ENCODE measurements around the gene ERRFI1. TPM values are rescaled to one million over a fixed set of nuclear protein-coding genes. Genes with fewer than 3 reads are reported as not detected.
"Not testable (repeated sequence)": the region's sequence is repeated elsewhere in the genome, so short reads cannot be mapped to it uniquely, and the experiment has no call there.

Gene ERRFI1
- total RNA-seq, 5 donors from 2014 or later (not counting 1 experiment from before 2014, with no cell fraction given), result 1.5 to 3.8 (median 2.2) TPM

DNA sequence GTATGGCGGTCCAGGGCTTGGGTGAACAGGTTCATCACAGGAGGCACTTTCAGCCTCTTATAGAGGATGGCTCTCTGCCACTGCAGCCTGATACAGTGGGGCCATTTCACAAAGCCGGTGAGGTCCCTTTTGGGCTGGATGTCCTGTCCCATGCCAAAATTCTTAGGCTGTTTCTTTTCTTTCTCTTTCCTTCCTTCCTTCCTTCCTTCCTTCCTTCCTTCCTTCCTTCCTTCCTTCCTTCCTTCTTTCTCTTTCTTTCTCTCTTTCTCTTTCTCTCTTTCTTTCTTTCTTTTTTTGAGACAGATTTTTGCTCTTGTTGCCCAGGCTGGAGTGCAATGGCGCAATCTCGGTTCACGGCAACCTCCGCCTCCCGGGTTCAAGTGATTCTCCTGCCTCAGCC lies 31.7 kb upstream of the ERRFI1 start:
- 92% methylated on average over 2 of the region's 7 CpGs for WGBS (ENCODE audit: insufficient coverage)
- POLR2A ChIA-PET; H3K27ac Mint-ChIP-seq; H3K9me3 Mint-ChIP-seq; H3K36me3 Mint-ChIP-seq; H3K27me3 Mint-ChIP-seq; H3K9me3 ChIP-seq; DNase-seq; H3K4me1 ChIP-seq (ENCODE audit: control insufficient read depth in 1 of 2, extremely low read depth in 1 of 2, insufficient read depth in 2 of 2, low read length in 2 of 2); H3K4me1 Mint-ChIP-seq; CTCF ChIA-PET; H3K36me3 ChIP-seq (ENCODE audit: control insufficient read depth in 2 of 2, extremely low read depth in 1 of 2, insufficient read depth in 1 of 2, low read length in 1 of 2); H3K4me3 Mint-ChIP-seq; H3K27ac ChIP-seq (ENCODE audit: low read length); H3K4me3 ChIP-seq (ENCODE audit: control insufficient read depth in 1 of 2, extremely low read depth in 1 of 2, low read length in 1 of 2); ATAC-seq (replicated peaks in 1 of 4): not testable (repeated sequence)
- H3K27me3 ChIP-seq (replicated peaks in 1 of 2; ENCODE audit: control insufficient read depth in 2 of 2, extremely low read depth in 1 of 2, insufficient read depth in 2 of 2, low read length in 1 of 2), result peaks cover 2 to 15% of the 10 kb centered on the region in 2 experiments

DNA sequence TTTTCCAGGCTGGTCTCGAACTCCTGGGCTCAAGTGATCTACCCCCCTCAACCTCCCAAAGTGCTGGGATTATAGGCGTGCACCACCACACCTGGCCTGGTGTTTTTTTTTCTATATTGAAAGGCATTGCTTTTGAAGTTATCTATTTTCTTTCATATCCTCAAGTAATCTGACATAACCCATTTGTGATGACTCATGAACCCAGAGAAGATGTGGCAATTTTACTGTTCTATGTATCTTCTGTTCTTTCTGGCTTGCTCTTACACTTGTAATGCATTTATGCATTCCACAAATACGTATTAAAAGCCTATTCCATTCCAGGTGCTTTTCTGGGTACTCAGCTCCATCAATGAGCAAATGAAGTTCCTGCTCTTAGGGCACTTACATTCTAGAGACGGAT lies 29.9 kb upstream of the ERRFI1 start:
- DNase-seq, result no peak
- Histone ChIP-seq H3K4me1 (ENCODE audit: control insufficient read depth in 1 of 2, extremely low read depth in 1 of 2, insufficient read depth in 2 of 2, low read length in 2 of 2) (no peaks in the 10 kb centered on the region), H3K9me3 (no peaks in the 10 kb centered on the region), H3K4me3 (ENCODE audit: control insufficient read depth in 1 of 2, extremely low read depth in 1 of 2, low read length in 1 of 2) (no peak overlapping the region), H3K27me3 (replicated peaks in 1 of 2; ENCODE audit: control insufficient read depth in 2 of 2, extremely low read depth in 1 of 2, insufficient read depth in 2 of 2, low read length in 1 of 2) (peaks cover 2 to 9% of the 10 kb centered on the region in 2 experiments), H3K36me3 (ENCODE audit: control insufficient read depth in 2 of 2, extremely low read depth in 1 of 2, insufficient read depth in 1 of 2, low read length in 1 of 2) (no peaks in the 10 kb centered on the region), H3K27ac (ENCODE audit: low read length) (no peak overlapping the region)
- ATAC-seq (replicated peaks in 1 of 4), result no peak
- no peaks in the 10 kb centered on the region for H3K36me3 Mint-ChIP-seq
- no CpG with 5 or more reads among the region's 4 CpGs for WGBS (ENCODE audit: insufficient coverage)
- H3K27ac Mint-ChIP-seq, result no peak overlapping the region
- no peaks in the 10 kb centered on the region for H3K4me1 Mint-ChIP-seq
- H3K27me3 Mint-ChIP-seq, result peaks cover 0 to 2% of the 10 kb centered on the region in 2 donors
- POLR2A ChIA-PET, result interaction anchor here (0.6 to 0.7 kb wide), 2 partner anchors 36 to 1312 kb away, joined by 7 to 20 read pairs; no protein-coding TSS in a partner anchor
- H3K4me3 Mint-ChIP-seq, result no peak overlapping the region
- H3K9me3 Mint-ChIP-seq, result no peaks in the 10 kb centered on the region
- CTCF ChIA-PET, result interaction anchor here in 1 of 2 donors (0.6 kb wide), 1 partner anchor 28 kb away, joined by 5 read pairs; no protein-coding TSS in a partner anchor

DNA sequence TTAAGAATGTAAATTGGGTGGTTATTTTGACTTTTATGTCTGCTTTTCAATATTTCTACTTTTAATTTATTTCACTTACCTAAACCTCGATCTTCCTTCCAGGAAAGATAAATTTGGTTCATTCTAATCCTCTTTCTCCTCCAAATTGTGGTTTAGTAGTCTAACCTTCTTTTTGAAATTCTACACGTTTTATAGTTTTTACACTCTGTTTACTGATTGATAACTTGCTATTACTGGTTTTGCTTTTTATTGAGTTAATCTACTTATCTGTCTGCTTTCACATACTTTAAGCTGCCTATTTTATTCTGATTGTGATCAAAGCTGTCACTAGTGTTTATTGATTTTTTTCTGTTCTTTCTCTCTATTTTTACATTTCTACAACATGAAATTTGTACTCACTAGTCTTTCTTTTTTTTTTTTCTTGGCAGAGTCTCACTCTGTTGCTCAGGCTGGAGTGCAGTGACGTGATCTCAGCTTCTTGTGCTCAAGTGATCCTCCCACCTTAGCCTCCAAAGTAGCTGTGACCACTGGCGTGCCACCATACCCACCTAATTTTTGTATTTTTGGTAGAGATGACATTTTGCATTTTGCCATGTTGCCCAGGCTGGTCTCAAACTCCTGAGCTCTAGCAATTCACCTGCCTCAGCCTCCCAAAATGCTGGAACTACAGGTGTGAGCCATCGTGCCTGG lies 27.9 kb upstream of the ERRFI1 start:
- CTCF ChIA-PET, result no interaction called here
- POLR2A ChIA-PET, result no interaction called here

DNA sequence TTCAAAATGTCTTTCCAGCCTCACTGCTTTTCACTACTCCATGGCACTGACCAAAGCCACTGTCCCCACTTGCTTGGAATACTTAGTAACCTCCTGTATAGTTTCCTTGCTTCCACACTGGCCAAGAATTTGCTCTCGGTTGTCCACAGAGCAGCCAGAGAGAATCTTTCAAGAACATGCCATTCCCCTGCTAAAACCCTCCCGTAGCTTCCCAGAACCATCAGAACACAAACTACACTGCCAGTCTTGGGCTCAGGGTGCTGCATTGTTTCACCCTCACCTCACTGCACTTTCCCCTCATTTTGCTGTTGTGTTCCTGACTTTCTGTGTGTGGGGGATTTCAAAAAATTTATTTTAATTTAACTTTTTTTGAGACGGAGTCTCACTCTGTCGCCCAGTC lies 25.5 kb upstream of the ERRFI1 start:
- Histone ChIP-seq H3K4me3 (ENCODE audit: control insufficient read depth in 1 of 2, extremely low read depth in 1 of 2, low read length in 1 of 2) (no peak overlapping the region), H3K27ac (ENCODE audit: low read length) (no peak overlapping the region), H3K27me3 (replicated peaks in 1 of 2; ENCODE audit: control insufficient read depth in 2 of 2, extremely low read depth in 1 of 2, insufficient read depth in 2 of 2, low read length in 1 of 2) (peaks cover 0 to 2% of the 10 kb centered on the region in 2 experiments), H3K9me3 (no peaks in the 10 kb centered on the region), H3K4me1 (ENCODE audit: control insufficient read depth in 1 of 2, extremely low read depth in 1 of 2, insufficient read depth in 2 of 2, low read length in 2 of 2) (no peaks in the 10 kb centered on the region), H3K36me3 (ENCODE audit: control insufficient read depth in 2 of 2, extremely low read depth in 1 of 2, insufficient read depth in 1 of 2, low read length in 1 of 2) (no peaks in the 10 kb centered on the region)
- Mint-ChIP-seq H3K27ac (no peak overlapping the region), H3K36me3 (no peaks in the 10 kb centered on the region), H3K9me3 (no peaks in the 10 kb centered on the region), H3K27me3 (peaks cover 2 to 5% of the 10 kb centered on the region in 2 donors), H3K4me1 (no peaks in the 10 kb centered on the region), H3K4me3 (no peak overlapping the region)
- DNase-seq (no peak), ATAC-seq (replicated peaks in 1 of 4) (no peak)
- WGBS (ENCODE audit: insufficient coverage), result 100% methylated on average over 1 of the region's 4 CpGs
- ChIA-PET POLR2A (no interaction called here), CTCF (interaction anchor here in 1 of 2 donors (0.6 kb wide), 1 partner anchor 1394 kb away, joined by 3 read pairs; no protein-coding TSS in a partner anchor)

More for the DNA sequence above, 27.9 kb upstream of the ERRFI1 start:
- Histone ChIP-seq H3K9me3 (no peaks in the 10 kb centered on the region), H3K4me1 (ENCODE audit: control insufficient read depth in 1 of 2, extremely low read depth in 1 of 2, insufficient read depth in 2 of 2, low read length in 2 of 2) (no peaks in the 10 kb centered on the region), H3K27me3 (replicated peaks in 1 of 2; ENCODE audit: control insufficient read depth in 2 of 2, extremely low read depth in 1 of 2, insufficient read depth in 2 of 2, low read length in 1 of 2) (peaks cover 2 to 3% of the 10 kb centered on the region in 2 experiments), H3K4me3 (ENCODE audit: control insufficient read depth in 1 of 2, extremely low read depth in 1 of 2, low read length in 1 of 2) (no peak overlapping the region), H3K36me3 (ENCODE audit: control insufficient read depth in 2 of 2, extremely low read depth in 1 of 2, insufficient read depth in 1 of 2, low read length in 1 of 2) (no peaks in the 10 kb centered on the region), H3K27ac (ENCODE audit: low read length) (no peak overlapping the region)
- no peak for DNase-seq
- ATAC-seq (replicated peaks in 1 of 4), result no peak
- Mint-ChIP-seq H3K4me3 (no peak overlapping the region), H3K36me3 (no peaks in the 10 kb centered on the region), H3K27me3 (peaks cover 0 to 2% of the 10 kb centered on the region in 2 donors), H3K9me3 (no peaks in the 10 kb centered on the region), H3K27ac (no peak overlapping the region), H3K4me1 (no peaks in the 10 kb centered on the region)
- 90% methylated on average over 1 of the region's 5 CpGs for WGBS (ENCODE audit: insufficient coverage)

DNA sequence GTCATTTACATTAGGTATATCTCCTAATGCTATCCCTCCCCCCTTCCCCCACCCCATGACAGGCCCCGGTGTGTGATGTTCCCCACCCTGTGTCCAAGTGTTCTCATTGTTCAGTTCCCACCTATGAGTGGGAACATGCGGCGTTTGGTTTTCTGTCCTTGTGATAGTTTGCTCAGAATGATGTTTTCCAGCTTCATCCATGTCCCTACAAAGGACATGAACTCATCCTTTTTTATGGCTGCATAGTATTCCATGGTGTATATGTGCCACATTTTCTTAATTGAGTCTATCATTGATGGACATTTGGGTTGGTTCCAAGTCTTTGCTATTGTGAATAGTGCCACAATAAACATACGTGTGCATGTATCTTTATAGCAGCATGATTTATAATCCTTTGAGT lies 23.1 kb upstream of the ERRFI1 start:
- H3K27ac Mint-ChIP-seq; ATAC-seq (replicated peaks in 1 of 4); H3K4me3 ChIP-seq (ENCODE audit: control insufficient read depth in 1 of 2, extremely low read depth in 1 of 2, low read length in 1 of 2); H3K4me3 Mint-ChIP-seq; H3K4me1 Mint-ChIP-seq; POLR2A ChIA-PET; H3K36me3 Mint-ChIP-seq; H3K36me3 ChIP-seq (ENCODE audit: control insufficient read depth in 2 of 2, extremely low read depth in 1 of 2, insufficient read depth in 1 of 2, low read length in 1 of 2); H3K9me3 Mint-ChIP-seq; H3K27me3 Mint-ChIP-seq; H3K4me1 ChIP-seq (ENCODE audit: control insufficient read depth in 1 of 2, extremely low read depth in 1 of 2, insufficient read depth in 2 of 2, low read length in 2 of 2); H3K9me3 ChIP-seq; H3K27me3 ChIP-seq (replicated peaks in 1 of 2; ENCODE audit: control insufficient read depth in 2 of 2, extremely low read depth in 1 of 2, insufficient read depth in 2 of 2, low read length in 1 of 2); DNase-seq; H3K27ac ChIP-seq (ENCODE audit: low read length): not testable (repeated sequence)
- CTCF ChIA-PET, result interaction anchor here in 1 of 2 donors (0.6 kb wide), 1 partner anchor 114 kb away, joined by 3 read pairs; no protein-coding TSS in a partner anchor
- WGBS (ENCODE audit: insufficient coverage), result no CpG with 5 or more reads among the region's 4 CpGs

DNA sequence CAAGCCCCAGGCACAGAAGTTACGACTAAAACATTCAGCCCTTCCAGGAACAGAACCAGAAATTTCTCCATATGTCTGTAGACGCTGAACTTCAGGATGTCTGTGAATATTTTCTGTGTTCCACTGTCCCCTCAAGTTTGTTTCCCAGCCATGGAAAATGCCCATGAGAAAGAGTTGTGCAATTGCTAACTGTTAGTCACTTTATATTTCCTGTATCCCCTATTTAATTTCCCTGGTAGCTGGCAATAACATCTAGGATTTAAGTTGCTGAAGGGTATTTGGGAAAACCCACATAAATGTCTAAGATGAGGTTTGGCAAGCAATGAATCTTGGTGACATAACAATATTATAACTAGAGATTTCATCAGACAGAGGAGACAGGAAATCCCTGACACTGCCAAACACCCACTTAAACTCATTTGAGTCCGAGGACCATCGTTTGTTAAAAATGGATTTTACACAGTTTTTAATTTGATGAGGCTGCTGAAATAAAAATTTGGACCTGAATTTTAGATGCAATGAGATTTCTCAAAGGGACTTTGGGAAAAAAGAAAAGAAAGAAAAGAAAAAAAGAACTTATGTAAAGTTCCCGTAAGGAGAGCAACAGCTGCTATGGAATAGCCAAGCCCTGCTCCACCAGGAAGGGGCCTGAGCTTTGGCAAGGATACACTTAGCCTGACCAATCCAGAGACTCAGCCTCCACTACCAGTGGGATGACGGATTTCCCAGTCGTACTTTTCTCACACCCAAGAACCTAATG lies 21.8 kb upstream of the ERRFI1 start:
- Histone ChIP-seq H3K4me1 (ENCODE audit: control insufficient read depth in 1 of 2, extremely low read depth in 1 of 2, insufficient read depth in 2 of 2, low read length in 2 of 2) (no peaks in the 10 kb centered on the region), H3K27ac (ENCODE audit: low read length) (no peak overlapping the region), H3K4me3 (ENCODE audit: control insufficient read depth in 1 of 2, extremely low read depth in 1 of 2, low read length in 1 of 2) (no peak overlapping the region), H3K36me3 (ENCODE audit: control insufficient read depth in 2 of 2, extremely low read depth in 1 of 2, insufficient read depth in 1 of 2, low read length in 1 of 2) (no peaks in the 10 kb centered on the region), H3K27me3 (replicated peaks in 1 of 2; ENCODE audit: control insufficient read depth in 2 of 2, extremely low read depth in 1 of 2, insufficient read depth in 2 of 2, low read length in 1 of 2) (no peaks in the 10 kb centered on the region), H3K9me3 (no peaks in the 10 kb centered on the region)
- no peak overlapping the region for H3K4me3 Mint-ChIP-seq
- H3K4me1 Mint-ChIP-seq, result no peaks in the 10 kb centered on the region
- DNase-seq (no peak), ATAC-seq (replicated peaks in 1 of 4) (no peak)
- ChIA-PET CTCF (no interaction called here), POLR2A (no interaction called here)
- peaks cover 4 to 5% of the 10 kb centered on the region in 2 donors for H3K27me3 Mint-ChIP-seq
- peaks cover 0 to 1% (median 0%) of the 10 kb centered on the region in 3 donors for H3K9me3 Mint-ChIP-seq
- no peaks in the 10 kb centered on the region for H3K36me3 Mint-ChIP-seq
- H3K27ac Mint-ChIP-seq, result no peak overlapping the region
- WGBS (ENCODE audit: insufficient coverage), result 80% methylated on average over 2 of the region's 7 CpGs
